Activated CD4-positive, alpha-beta T cell treated with anti-CD3 and anti-CD28 coated beads, Interleukin-2, Interleukin-6, amounts not matched to agents 100 ng/mL and 50 ng/mL, durations not matched to agents 16 hours and 8 hours (primary cell): ENCODE data around the gene CYP2E1.
"Not testable (repeated sequence)": the region's sequence is repeated elsewhere in the genome, so short reads cannot be mapped to it uniquely, and the experiment has no call there.

Experiments used
- DNase-seq: peaks from one replicate; pipeline ENCODE4 v3.0.0-alpha.2; 2020

Gene CYP2E1

DNA sequence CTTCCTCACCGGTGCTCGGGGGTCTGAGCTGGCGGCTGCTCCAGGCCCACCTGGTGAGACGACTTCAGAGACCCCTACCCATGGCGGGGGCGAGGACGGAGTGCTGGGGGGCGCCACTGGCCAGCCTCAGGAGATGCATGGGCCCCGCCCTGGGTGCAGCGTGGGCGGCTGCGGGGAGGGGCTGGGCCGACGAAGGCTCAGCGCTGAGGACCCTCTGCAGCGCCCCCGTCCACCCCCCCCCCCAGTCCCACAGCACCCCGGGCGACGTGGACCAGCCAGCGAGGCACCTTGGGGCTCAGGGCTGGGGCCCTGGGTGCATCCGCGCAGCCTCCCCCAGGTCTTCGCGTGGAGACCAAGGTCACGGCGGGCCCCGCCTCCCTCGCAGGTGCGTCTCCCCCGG lies 49.9 kb downstream of the CYP2E1 start:
- DNase-seq: not testable (repeated sequence)
